GM21390 (cell line): ENCODE measurements around the gene AGR2.
"Not testable (repeated sequence)": the region's sequence is repeated elsewhere in the genome, so short reads cannot be mapped to it uniquely, and the experiment has no call there.

Source experiments
- ATAC-seq: cut with Tn5 transposase; IDR thresholded peaks from one replicate; pipeline ENCODE4 v1.9.1; 2021; ENCODE audit not compliant: unreplicated experiment

Gene AGR2

GRCh38 chr7:16774986-16775385, 29.8 kb downstream of the AGR2 start:
- no peak for ATAC-seq

GRCh38 chr7:16774294-16774693, 30.5 kb downstream of the AGR2 start:
- no peak for ATAC-seq

- no peak for ATAC-seq
These were observed 30.9 kb downstream of the AGR2 start for GRCh38 chr7:16773884-16774283.

- no peak for ATAC-seq
These were observed 31.5 kb downstream of the AGR2 start for GRCh38 chr7:16773326-16773725.

GRCh38 chr7:16770657-16771329, 34.0 kb downstream of the AGR2 start:
- no peak for ATAC-seq

GRCh38 chr7:16769994-16770393, 34.8 kb downstream of the AGR2 start:
- not testable (repeated sequence) for ATAC-seq

GRCh38 chr7:16765436-16765859, 39.4 kb downstream of the AGR2 start:
- ATAC-seq, result no peak

GRCh38 chr7:16764942-16765341, 39.9 kb downstream of the AGR2 start:
- no peak for ATAC-seq

- no peak for ATAC-seq
These were observed 42.6 kb downstream of the AGR2 start for GRCh38 chr7:16762177-16762576.

GRCh38 chr7:16759840-16760239, 45.0 kb downstream of the AGR2 start:
- ATAC-seq, result no peak

GRCh38 chr7:16758631-16759611, 45.9 kb downstream of the AGR2 start:
- no peak for ATAC-seq

GRCh38 chr7:16758036-16758435, 46.8 kb downstream of the AGR2 start:
- no peak for ATAC-seq

GRCh38 chr7:16755397-16755796, 49.4 kb downstream of the AGR2 start:
- no peak for ATAC-seq

GRCh38 chr7:16754856-16755317, 49.9 kb downstream of the AGR2 start:
- ATAC-seq, result no peak

GRCh38 chr7:16753932-16754855, 50.6 kb downstream of the AGR2 start:
- peak; percentile 15 for ATAC-seq

- ATAC-seq, result peak; percentile 83
These were observed 51.5 kb downstream of the AGR2 start, which contains the start of gene TSPAN13 for GRCh38 chr7:16753102-16753931. Gene TSPAN13 (plus strand): TSS chr7:16753755. CDS start chr7:16753968, 213 bp downstream.

- ATAC-seq, result no peak
These were observed 57.7 kb downstream of the AGR2 start for GRCh38 chr7:16747102-16747501.

- no peak for ATAC-seq
These were observed 59.2 kb downstream of the AGR2 start for GRCh38 chr7:16745645-16746044.

- no peak for ATAC-seq
These were observed 60.1 kb downstream of the AGR2 start for GRCh38 chr7:16744518-16745250.
